Uterus (tissue), 2 donors: ENCODE data around the gene SRGAP1.

Experiments used
- CTCF ChIP-seq, 4 experiments: fragments of 200-600 bp in 2 of 4; fragments of 450-650 bp in 2 of 4; sonication (generic) in 2 of 4; IDR thresholded peaks; one replicate each; pipeline ENCODE4 v1.5.1; 2016 to 2019; ENCODE audit warnings: antibody characterized with exemption in 4 of 4, mild to moderate bottlenecking in 2 of 4, moderate library complexity in 1 of 4
- POLR2A ChIP-seq, 2 donors: fragments of 450-650 bp; IDR thresholded peaks; one replicate each; pipeline ENCODE4 v1.6.1; 2016; ENCODE audit warnings: antibody characterized with exemption in 2 of 2, mild to moderate bottlenecking in 1 of 2, moderate library complexity in 1 of 2

- TF ChIP-seq CTCF (IDR thresholded peaks at IDR 0.05), result no peak
- TF ChIP-seq POLR2A (IDR thresholded peaks at IDR 0.05), result no peak
These were observed 87.2 kb downstream of the SRGAP1 start for GRCh38 chr12:63931703-63932102.
